Sigmoid colon (tissue), 7 donors: ENCODE data around the gene RNF151. TPM values are rescaled to one million over a fixed set of nuclear protein-coding genes. Genes with fewer than 3 reads are reported as not detected.
"Not testable (repeated sequence)": the region's sequence is repeated elsewhere in the genome, so short reads cannot be mapped to it uniquely, and the experiment has no call there.

ENCODE experiments used
- DNase-seq: peaks from one replicate; pipeline ENCODE4 v3.0.0-alpha.2; 2019
- H3K27ac ChIP-seq, 4 donors: fragments of 200-600 bp; sonication (generic); one replicate each; pipeline ENCODE4 v1.5.1; 2016 to 2019; ENCODE audit warnings: mild to moderate bottlenecking in 1 of 4
- H3K27me3 ChIP-seq, 3 donors: fragments of 200-600 bp; sonication (generic); one replicate each; pipeline ENCODE4 v1.5.1; 2019; ENCODE audit warnings: mild to moderate bottlenecking in 1 of 3
- H3K36me3 ChIP-seq, 4 donors: fragments of 200-600 bp; sonication (generic); one replicate each; pipeline ENCODE4 v1.5.1; 2016 to 2019
- H3K4me1 ChIP-seq, 4 donors: fragments of 200-600 bp; sonication (generic); one replicate each; pipeline ENCODE4 v1.5.1; 2017 to 2019
- H3K4me3 ChIP-seq, 4 donors: fragments of 200-600 bp; sonication (generic); one replicate each; pipeline ENCODE4 v1.5.1; 2017 to 2019; ENCODE audit warnings: mild to moderate bottlenecking in 2 of 4, moderate library complexity in 1 of 4
- H3K9me3 ChIP-seq, 4 donors: fragments of 200-600 bp in 3 of 4; sonication (generic) in 3 of 4; one replicate each; pipeline versions ENCODE4 v1.5.1 to v1.6.1; 2013 to 2019
- EP300 ChIP-seq, 4 donors: sonication (generic); formaldehyde crosslinking; IDR thresholded peaks; one replicate each; pipeline ENCODE4 v1.6.1; 2017; ENCODE audit warnings: antibody characterized with exemption in 4 of 4
- POLR2A ChIP-seq, 2 donors: fragments of 450-650 bp; IDR thresholded peaks; one replicate each; pipeline ENCODE4 v1.6.1; 2016; ENCODE audit warnings: antibody characterized with exemption in 2 of 2, mild to moderate bottlenecking in 2 of 2, moderate library complexity in 2 of 2
- POLR2AphosphoS5 ChIP-seq, 4 donors: sonication (generic); formaldehyde crosslinking; IDR thresholded peaks; one replicate each; pipeline ENCODE4 v1.6.1; 2017; ENCODE audit warnings: antibody characterized with exemption in 4 of 4
- WGBS, 2 donors: extraction: QIAGEN DNeasy Blood & Tissue Kit; methylation state at CpG; one replicate each; pipeline ENCODE4 v1.1.7; 2013; 5-methylcytosine and 5-hydroxymethylcytosine counted together
- intact Hi-C: fragments of 100-400 bp; cut with DNase I; formaldehyde crosslinking; loops from one replicate; pipeline ENCODE4 v1.15.1; 2023
- polyA plus RNA-seq, 3 donors: library from polyadenylated mRNA; stranded (reverse); fragments of 200-250 nt; gene quantifications; one replicate each; pipeline ENCODE4 v1.2.3, GENCODE V29; 2013
- total RNA-seq, 4 donors: library from RNA; depleted of rRNA; stranded (reverse); fragments of >200 nt; gene quantifications; one replicate each; pipeline ENCODE4 v1.1.0, GENCODE V29; 2016
- TF ChIP-seq, protein P1 (sequence below), 4 experiments: fragments of 450-650 bp in 3 of 4; fragments of 200-600 bp in 1 of 4; IDR thresholded peaks; one replicate each; pipeline ENCODE4 v1.5.1; 2016 to 2019; ENCODE audit warnings: antibody characterized with exemption in 4 of 4, mild to moderate bottlenecking in 3 of 4, moderate library complexity in 2 of 4
- donor health status: healthy with polysubstance abuse.
- donor health status: Bipolar disorder and iron deficiency.
- donor health status: healthy.

Gene RNF151
- total and polyA plus RNA-seq, 7 donors = 0.10 TPM; not detected in 6

DNA sequence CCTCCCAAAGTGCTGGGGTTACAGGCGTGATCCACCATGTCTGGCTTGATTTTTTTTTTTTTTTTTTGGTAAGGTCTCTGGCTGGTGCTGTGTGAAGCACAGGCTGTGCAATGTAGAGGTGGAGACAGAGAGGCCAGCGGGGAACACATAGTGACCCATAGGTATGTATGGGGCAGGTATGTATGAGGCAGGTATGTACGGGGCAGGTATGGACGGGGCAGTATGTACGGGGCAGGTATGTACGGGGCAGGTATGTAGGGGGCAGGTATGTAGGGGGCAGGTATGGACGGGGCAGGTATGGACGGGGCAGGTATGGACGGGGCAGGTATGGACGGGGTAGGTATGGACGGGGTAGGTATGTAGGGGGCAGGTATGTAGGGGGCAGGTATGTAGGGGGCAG lies 17.1 kb upstream of the RNF151 start:
- intact Hi-C loops = no loop called here
- TF ChIP-seq POLR2AphosphoS5 (IDR thresholded peaks at IDR 0.05) (no peak), EP300 (IDR thresholded peaks at IDR 0.05) (no peak), POLR2A (IDR thresholded peaks at IDR 0.05) (no peak)
- TF ChIP-seq, protein P1, sequence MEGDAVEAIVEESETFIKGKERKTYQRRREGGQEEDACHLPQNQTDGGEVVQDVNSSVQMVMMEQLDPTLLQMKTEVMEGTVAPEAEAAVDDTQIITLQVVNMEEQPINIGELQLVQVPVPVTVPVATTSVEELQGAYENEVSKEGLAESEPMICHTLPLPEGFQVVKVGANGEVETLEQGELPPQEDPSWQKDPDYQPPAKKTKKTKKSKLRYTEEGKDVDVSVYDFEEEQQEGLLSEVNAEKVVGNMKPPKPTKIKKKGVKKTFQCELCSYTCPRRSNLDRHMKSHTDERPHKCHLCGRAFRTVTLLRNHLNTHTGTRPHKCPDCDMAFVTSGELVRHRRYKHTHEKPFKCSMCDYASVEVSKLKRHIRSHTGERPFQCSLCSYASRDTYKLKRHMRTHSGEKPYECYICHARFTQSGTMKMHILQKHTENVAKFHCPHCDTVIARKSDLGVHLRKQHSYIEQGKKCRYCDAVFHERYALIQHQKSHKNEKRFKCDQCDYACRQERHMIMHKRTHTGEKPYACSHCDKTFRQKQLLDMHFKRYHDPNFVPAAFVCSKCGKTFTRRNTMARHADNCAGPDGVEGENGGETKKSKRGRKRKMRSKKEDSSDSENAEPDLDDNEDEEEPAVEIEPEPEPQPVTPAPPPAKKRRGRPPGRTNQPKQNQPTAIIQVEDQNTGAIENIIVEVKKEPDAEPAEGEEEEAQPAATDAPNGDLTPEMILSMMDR (IDR thresholded peaks at IDR 0.05) = no peak
- Histone ChIP-seq H3K4me3 (no peak overlapping the region), H3K36me3 (no peaks in the 10 kb centered on the region), H3K27ac (no peak overlapping the region), H3K27me3 (no peaks in the 10 kb centered on the region), H3K4me1 (no peaks in the 10 kb centered on the region), H3K9me3 (no peaks in the 10 kb centered on the region)
- 93 to 96% methylated on average over 11 of the region's 11 CpGs for WGBS, 2 donors
- DNase-seq = no peak

DNA sequence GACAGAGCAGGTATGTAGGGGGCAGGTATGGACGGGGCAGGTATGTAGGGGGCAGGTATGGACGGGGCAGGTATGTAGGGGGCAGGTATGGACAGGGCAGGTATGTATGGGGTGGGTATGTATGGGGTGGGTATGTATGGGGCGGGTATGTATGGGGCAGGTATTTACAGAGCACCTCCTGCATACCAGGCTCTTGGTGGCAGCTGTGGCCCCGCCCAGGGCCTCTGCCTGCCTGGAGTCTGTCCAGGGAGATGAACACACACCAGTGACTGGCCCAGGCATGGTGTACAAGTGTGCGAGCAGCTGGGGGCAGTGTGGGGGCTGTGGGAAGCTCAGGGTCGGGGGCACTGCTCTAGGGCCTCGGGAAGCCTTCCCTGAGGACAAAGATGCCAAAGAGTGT lies 16.6 kb upstream of the RNF151 start:
- H3K27ac ChIP-seq = no peak overlapping the region
- H3K4me3 ChIP-seq = no peak overlapping the region
- no peaks in the 10 kb centered on the region for H3K27me3 ChIP-seq
- no peaks in the 10 kb centered on the region for H3K9me3 ChIP-seq
- WGBS, 2 donors = 35 to 77% methylated on average over 7 of the region's 7 CpGs
- H3K4me1 ChIP-seq = no peaks in the 10 kb centered on the region
- no peak for DNase-seq
- TF ChIP-seq POLR2A (IDR thresholded peaks at IDR 0.05) (no peak), POLR2AphosphoS5 (IDR thresholded peaks at IDR 0.05) (no peak), EP300 (IDR thresholded peaks at IDR 0.05) (no peak)
- TF ChIP-seq, protein P1 (IDR thresholded peaks at IDR 0.05) = no peak
- intact Hi-C loops = no loop called here
- H3K36me3 ChIP-seq = no peaks in the 10 kb centered on the region

DNA sequence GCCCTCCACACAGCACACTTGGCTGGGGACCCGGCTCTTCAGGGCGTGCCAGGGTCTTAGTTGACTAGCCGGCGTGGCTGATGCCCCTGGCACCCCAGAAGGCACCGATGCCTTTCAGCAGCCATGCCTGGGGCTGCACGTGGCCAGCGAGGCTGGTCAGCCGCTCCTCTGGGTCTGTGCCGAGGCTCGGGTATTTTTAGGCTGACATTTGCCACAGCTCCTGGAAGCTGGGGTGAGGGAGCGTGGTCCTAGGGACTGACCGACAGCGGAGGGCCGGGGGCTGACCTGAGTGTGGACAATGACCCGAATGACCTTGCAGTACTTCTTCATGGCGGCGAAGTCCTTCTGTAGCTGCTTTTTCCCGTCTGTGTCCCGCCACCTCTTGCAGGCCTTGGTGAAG lies 16.1 kb upstream of the RNF151 start:
- intact Hi-C loops = no loop called here
- no peaks in the 10 kb centered on the region for H3K27me3 ChIP-seq
- no peaks in the 10 kb centered on the region for H3K36me3 ChIP-seq
- H3K9me3 ChIP-seq = no peaks in the 10 kb centered on the region
- TF ChIP-seq POLR2AphosphoS5 (IDR thresholded peaks at IDR 0.05) (no peak), POLR2A (IDR thresholded peaks at IDR 0.05) (no peak), EP300 (IDR thresholded peaks at IDR 0.05) (no peak)
- TF ChIP-seq, protein P1 (IDR thresholded peaks at IDR 0.05) = no peak
- 88 to 92% methylated on average over 19 of the region's 19 CpGs for WGBS, 2 donors
- H3K27ac ChIP-seq = no peak overlapping the region
- H3K4me1 ChIP-seq = no peaks in the 10 kb centered on the region
- no peak overlapping the region for H3K4me3 ChIP-seq
- no peak for DNase-seq

DNA sequence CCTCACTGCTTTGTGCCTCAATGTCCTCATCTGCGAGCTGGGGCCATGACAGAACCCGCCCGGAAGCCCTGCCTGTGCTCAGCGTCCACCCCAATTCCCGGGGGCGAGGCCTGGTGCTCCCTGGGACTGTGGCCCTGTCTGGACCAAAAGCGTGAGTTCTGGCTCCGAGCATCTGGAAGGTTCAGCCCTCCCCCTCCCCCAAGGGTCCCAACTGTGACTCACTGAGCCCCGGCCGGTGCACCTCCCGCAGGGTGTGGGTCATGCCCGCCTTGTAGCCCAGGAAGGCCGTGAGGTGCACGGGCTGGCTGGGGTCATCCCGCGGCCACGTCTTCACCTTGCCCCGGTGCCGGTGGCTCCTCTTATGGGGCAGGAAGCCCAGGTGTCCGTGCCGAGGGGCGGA lies 12.9 kb upstream of the RNF151 start:
- H3K27ac ChIP-seq = no peak overlapping the region
- peaks cover 0 to 2% (median 1%) of the 10 kb centered on the region in 4 donors for H3K4me1 ChIP-seq
- WGBS, 2 donors = 92 to 93% methylated on average over 22 of the region's 22 CpGs
- H3K9me3 ChIP-seq = no peaks in the 10 kb centered on the region
- DNase-seq = no peak
- no peaks in the 10 kb centered on the region for H3K36me3 ChIP-seq
- no peak overlapping the region for H3K4me3 ChIP-seq
- H3K27me3 ChIP-seq = no peaks in the 10 kb centered on the region
- intact Hi-C loops = no loop called here
- TF ChIP-seq POLR2A (IDR thresholded peaks at IDR 0.05) (no peak), EP300 (IDR thresholded peaks at IDR 0.05) (no peak), POLR2AphosphoS5 (IDR thresholded peaks at IDR 0.05) (no peak)
- TF ChIP-seq, protein P1 (IDR thresholded peaks at IDR 0.05) = no peak

DNA sequence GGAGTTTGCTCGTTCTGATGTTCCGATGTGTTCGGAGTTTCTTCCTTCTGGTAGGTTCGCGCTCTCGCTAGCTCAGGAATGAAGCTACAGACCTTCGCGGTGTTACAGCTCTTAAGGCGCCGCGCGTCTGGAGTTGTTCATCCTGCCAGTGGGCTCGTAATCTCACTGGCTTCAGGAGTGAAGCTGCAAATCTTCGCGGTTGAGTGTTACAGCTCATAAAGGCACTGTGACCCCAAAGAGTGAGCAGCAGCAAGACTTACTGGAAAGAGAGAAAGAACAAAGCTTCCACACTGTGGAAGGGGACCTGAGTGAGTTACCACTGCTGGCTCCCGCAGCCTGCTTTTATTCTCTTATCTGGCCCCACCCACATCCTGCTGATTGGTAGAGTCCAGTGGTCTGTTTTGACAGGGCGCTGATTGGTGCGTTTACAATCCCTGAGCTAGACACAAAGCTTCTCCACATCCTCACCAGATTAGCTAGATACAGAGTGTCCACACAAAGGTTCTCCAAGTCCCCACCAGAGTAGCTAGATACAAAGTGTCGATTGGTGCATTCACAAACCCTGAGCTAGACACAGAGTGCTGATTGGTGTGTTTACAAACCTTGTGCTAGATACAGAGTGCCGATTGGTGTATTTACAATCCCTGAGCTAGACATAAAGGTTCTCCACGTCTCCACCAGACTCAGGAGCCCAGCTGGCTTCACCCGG lies 9.1 kb upstream of the RNF151 start:
- H3K9me3 ChIP-seq, intact Hi-C loops, H3K27me3 ChIP-seq, DNase-seq, H3K27ac ChIP-seq, H3K4me3 ChIP-seq: not testable (repeated sequence)
- peaks cover 0 to 25% (median 21%) of the 10 kb centered on the region in 4 donors for H3K4me1 ChIP-seq
- peaks cover 6 to 17% (median 16%) of the 10 kb centered on the region in 4 donors for H3K36me3 ChIP-seq
- WGBS, 2 donors = 88 to 91% methylated on average over 21 of the region's 22 CpGs

DNA sequence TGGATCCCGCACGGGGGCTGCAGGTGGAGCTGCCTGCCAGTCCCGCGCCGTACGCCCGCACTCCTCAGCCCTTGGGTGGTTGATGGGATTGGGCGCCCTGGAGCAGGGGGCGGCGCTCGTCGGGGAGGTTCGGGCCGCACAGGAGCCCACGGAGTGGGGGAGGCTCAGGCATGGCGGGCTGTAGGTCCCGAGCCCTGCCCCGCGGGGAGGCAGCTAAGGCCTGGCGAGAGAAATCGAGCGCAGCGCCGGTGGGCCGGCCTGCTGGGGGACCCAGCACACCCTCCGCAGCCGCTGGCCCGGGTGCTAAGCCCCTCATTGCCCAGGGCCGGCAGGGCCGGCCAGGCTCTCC lies 8.5 kb upstream of the RNF151 start:
- H3K27me3 ChIP-seq, DNase-seq, H3K4me3 ChIP-seq, intact Hi-C loops, H3K9me3 ChIP-seq, H3K27ac ChIP-seq: not testable (repeated sequence)
- H3K36me3 ChIP-seq = peaks cover 11 to 23% (median 21%) of the 10 kb centered on the region in 4 donors
- WGBS, 2 donors = 75 to 79% methylated on average over 30 of the region's 30 CpGs
- H3K4me1 ChIP-seq = peaks cover 0 to 25% (median 22%) of the 10 kb centered on the region in 4 donors
